HepG2 (cell line): ENCODE results near the gene TSEN54. TPM values are rescaled to one million over a fixed set of nuclear protein-coding genes. Genes with fewer than 3 reads are reported as not detected.

Experiments
- E2F2 ChIP-seq: sonication (generic); formaldehyde crosslinking; IDR thresholded peaks from 2 replicates; pipeline ENCODE4 v1.4.0; 2020; ENCODE audit warnings: missing genetic modification reagents, borderline replicate concordance
- ELF4 ChIP-seq: sonication (generic); formaldehyde crosslinking; IDR thresholded peaks from 2 replicates; pipeline ENCODE4 v1.5.0; 2020; ENCODE audit warnings: missing genetic modification reagents, mild to moderate bottlenecking, moderate library complexity, borderline replicate concordance
- HOXA7 ChIP-seq: sonication (generic); formaldehyde crosslinking; IDR thresholded peaks from 2 replicates; pipeline ENCODE4 v1.8.1; 2022; ENCODE audit warnings: mild to moderate bottlenecking, missing genetic modification reagents, moderate library complexity
- LBX2 ChIP-seq: sonication (generic); formaldehyde crosslinking; IDR thresholded peaks from 2 replicates; pipeline ENCODE4 v1.5.0; 2020; ENCODE audit warnings: missing genetic modification reagents, mild to moderate bottlenecking, borderline replicate concordance
- MYNN ChIP-seq: sonication (generic); formaldehyde crosslinking; IDR thresholded peaks from 2 replicates; pipeline ENCODE4 v1.4.0; 2020; ENCODE audit warnings: mild to moderate bottlenecking, low read depth, missing genetic modification reagents
- RBFOX2 ChIP-seq: fragments of 200-400 bp; formaldehyde crosslinking; IDR thresholded peaks from 2 replicates; pipeline ENCODE4 v1.6.1; 2017; ENCODE audit warnings: low read depth, mild to moderate bottlenecking, low read length
- SMAD9 ChIP-seq: sonication (generic); formaldehyde crosslinking; IDR thresholded peaks from 2 replicates; pipeline ENCODE4 v1.5.1; 2020; ENCODE audit warnings: mild to moderate bottlenecking, missing genetic modification reagents
- XRCC5 ChIP-seq: fragments of 200-400 bp; formaldehyde crosslinking; optimal IDR thresholded peaks from 2 replicates; pipeline ENCODE3; 2017; ENCODE audit warnings: mild to moderate bottlenecking, low read length
- ZBTB25 ChIP-seq: IDR thresholded peaks from 2 replicates; pipeline ENCODE4 v1.6.1; 2018; ENCODE audit warnings: missing genetic modification reagents
- ZMYM4 ChIP-seq: sonication (generic); formaldehyde crosslinking; IDR thresholded peaks from 2 replicates; pipeline ENCODE4 v1.8.1; 2023; ENCODE audit warnings: mild to moderate bottlenecking, missing genetic modification reagents
- ZNF235 ChIP-seq: sonication (generic); formaldehyde crosslinking; IDR thresholded peaks from 2 replicates; pipeline ENCODE4 v1.8.1; 2023; ENCODE audit warnings: mild to moderate bottlenecking, missing genetic modification reagents, borderline replicate concordance
- ZNF367 ChIP-seq: sonication (generic); formaldehyde crosslinking; IDR thresholded peaks from 2 replicates; pipeline ENCODE4 v1.4.0; 2020; ENCODE audit warnings: missing genetic modification reagents, borderline replicate concordance
- ZNF646 ChIP-seq: sonication (generic); formaldehyde crosslinking; IDR thresholded peaks from 2 replicates; pipeline ENCODE4 v1.9.0; 2021; ENCODE audit warnings: mild to moderate bottlenecking, missing genetic modification reagents
- ZNF747 ChIP-seq: sonication (generic); formaldehyde crosslinking; IDR thresholded peaks from 2 replicates; pipeline ENCODE4 v1.8.1; 2023; ENCODE audit warnings: missing genetic modification reagents, mild to moderate bottlenecking, borderline replicate concordance
- ZNF850 ChIP-seq: sonication (generic); formaldehyde crosslinking; conservative IDR thresholded peaks from 2 replicates; pipeline ENCODE4 v1.9.0; 2021; ENCODE audit warnings: mild to moderate bottlenecking, missing genetic modification reagents
- polyA plus RNA-seq, 8 experiments: library from polyadenylated mRNA; depleted of rRNA in 3 of 8; stranded (reverse) in 7 of 8; unstranded in 1 of 8; fragments of >200 nt; fragmentation: Illumina TruSeq in 4 of 8; extraction: Trizol in 4 of 8; gene quantifications; 2 replicates each; pipeline versions ENCODE4 v1.2.1 to v1.2.3, GENCODE V29; 2011 to 2016; ENCODE audit warnings: low read depth in 4 of 8, missing spikeins in 1 of 8, mixed read lengths in 1 of 8; ENCODE audit not compliant: insufficient read depth in 1 of 8
- total RNA-seq, 5 experiments: library from RNA; depleted of rRNA; stranded (reverse); fragments of >200 nt; fragmentation: Illumina TruSeq; extraction: Trizol; gene quantifications; 2 replicates each; pipeline ENCODE4 v1.2.3, GENCODE V29; 2016; ENCODE audit warnings: low read depth in 1 of 5
- TF ChIP-seq, protein P1 (sequence below): sonication (generic); formaldehyde crosslinking; IDR thresholded peaks from 2 replicates; pipeline ENCODE4 v1.5.1; 2020; ENCODE audit warnings: missing genetic modification reagents, mild to moderate bottlenecking, borderline replicate concordance
- TF ChIP-seq, protein P2 (sequence below): sonication (generic); formaldehyde crosslinking; IDR thresholded peaks from 2 replicates; pipeline ENCODE4 v1.5.0; 2020; ENCODE audit warnings: mild to moderate bottlenecking, low read depth, missing genetic modification reagents, borderline replicate concordance

Gene TSEN54
- total and polyA plus RNA-seq, 2 of the 13 experiments (the other 11 are each of a cell fraction or from before 2014, with no cell fraction given), result 62.9 to 63.3 TPM

DNA sequence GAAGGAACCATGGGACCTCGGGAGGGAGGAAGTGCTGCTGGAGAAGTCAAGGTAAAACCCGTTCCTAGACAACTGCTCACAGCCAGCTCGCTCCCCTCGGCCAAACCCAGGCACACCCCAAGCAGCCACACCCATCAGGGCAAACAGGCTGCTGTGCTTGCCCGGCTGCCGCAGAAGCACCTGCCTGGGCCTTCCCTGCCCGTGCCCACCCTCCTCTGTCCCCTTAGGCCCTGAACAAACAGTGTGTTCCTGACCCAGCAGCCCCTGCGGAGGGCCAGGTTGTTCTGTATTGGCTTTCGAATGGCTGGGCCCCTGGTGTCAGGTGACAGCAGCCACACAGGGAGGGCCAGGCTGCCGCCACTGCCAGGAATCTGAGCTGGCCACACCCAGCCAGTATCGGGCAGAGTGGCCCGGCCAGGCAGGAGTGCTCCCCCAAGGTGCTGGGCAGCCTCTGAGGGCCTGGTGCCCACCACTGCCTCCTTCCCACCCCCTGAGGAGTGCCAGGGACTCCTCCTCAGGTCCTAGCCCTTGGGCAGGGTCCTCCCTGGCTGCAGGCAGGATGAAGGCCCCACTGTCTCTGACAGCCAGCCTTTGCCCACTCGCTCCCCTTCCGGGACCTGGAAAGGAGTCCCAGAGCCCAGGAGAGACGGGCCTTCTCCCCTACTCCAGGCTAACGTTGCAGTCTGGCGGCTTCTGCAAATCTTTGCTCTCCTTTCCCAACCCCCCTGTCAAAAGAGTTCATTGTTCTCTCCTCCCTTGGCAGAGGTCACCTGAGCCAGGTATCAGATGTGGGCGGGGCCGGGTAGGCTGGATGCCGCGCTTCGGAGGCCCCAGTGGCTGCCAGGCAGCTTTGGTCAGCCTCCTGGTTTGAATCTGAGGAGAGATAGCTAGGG lies 33.2 kb downstream of the TSEN54 start (continued):
- TF ChIP-seq MYNN (CRISPR knock-in tag) (no peak), E2F2 (CRISPR knock-in tag) (no peak; the same call in 1 of the 2 replicates), SMAD9 (CRISPR knock-in tag) (0 out of 2 replicates have a peak, but pooled peaks have one; percentile 54), ZNF646 (CRISPR knock-in tag) (no peak; the same call in 1 of the 2 replicates), HOXA7 (CRISPR knock-in tag) (no peak), RBFOX2 (peak; percentile 82), ZNF747 (CRISPR knock-in tag) (peak; percentile 58; the same call in 1 of the 2 replicates), ELF4 (CRISPR knock-in tag) (no peak), ZNF235 (CRISPR knock-in tag) (0 out of 2 replicates have a peak, but pooled peaks have one; percentile 83), XRCC5 (peak; percentile 73), ZNF850 (no peak), ZBTB25 (CRISPR knock-in tag) (no peak), LBX2 (CRISPR knock-in tag) (peak; percentile 76; the same call in 1 of the 2 replicates), ZMYM4 (CRISPR knock-in tag) (peak; percentile 79), ZNF367 (CRISPR knock-in tag) (no peak)
- TF ChIP-seq, protein P1, sequence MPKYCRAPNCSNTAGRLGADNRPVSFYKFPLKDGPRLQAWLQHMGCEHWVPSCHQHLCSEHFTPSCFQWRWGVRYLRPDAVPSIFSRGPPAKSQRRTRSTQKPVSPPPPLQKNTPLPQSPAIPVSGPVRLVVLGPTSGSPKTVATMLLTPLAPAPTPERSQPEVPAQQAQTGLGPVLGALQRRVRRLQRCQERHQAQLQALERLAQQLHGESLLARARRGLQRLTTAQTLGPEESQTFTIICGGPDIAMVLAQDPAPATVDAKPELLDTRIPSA (CRISPR knock-in tag), result peak; percentile 55; the same call in 1 of the 2 replicates
- TF ChIP-seq, protein P2, sequence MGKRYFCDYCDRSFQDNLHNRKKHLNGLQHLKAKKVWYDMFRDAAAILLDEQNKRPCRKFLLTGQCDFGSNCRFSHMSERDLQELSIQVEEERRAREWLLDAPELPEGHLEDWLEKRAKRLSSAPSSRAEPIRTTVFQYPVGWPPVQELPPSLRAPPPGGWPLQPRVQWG (CRISPR knock-in tag), result no peak
